ENCODE results near the gene NTN4.

DNA sequence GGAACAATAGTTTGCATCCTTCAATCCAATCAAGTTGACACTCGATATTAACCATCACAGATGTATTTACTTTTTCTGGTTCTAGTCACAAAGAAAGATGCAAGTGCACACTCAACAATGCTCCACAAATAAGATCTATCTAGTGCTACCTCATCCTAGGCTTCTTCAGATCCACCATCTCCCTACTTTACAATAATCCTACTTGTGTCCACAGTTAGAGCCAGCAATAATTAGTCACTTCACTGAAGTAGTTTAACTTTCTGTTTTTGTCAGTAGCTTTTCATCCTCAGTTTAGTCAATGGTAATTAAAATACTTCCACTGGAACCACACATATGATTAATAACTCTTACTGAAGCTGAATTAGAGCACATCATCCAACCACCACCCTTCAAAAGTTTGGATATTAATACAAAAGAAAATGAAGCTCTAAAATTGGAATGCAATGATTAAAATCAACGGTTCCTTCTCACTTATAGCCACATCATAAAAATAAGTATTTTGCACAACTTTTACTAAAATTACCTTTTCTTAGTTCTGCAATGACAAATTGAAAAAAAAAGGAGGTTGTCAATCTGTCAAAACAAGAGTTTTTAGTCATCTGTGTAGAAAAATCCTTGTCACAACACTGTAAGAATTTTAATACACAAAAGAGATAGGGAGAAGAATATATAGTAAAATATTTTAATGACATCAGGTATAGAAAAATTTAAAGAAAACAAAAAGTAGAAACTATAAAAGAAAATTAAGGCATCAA is 39.9 kb upstream of the NTN4 start:
- TF ChIP-seq, protein P1, sequence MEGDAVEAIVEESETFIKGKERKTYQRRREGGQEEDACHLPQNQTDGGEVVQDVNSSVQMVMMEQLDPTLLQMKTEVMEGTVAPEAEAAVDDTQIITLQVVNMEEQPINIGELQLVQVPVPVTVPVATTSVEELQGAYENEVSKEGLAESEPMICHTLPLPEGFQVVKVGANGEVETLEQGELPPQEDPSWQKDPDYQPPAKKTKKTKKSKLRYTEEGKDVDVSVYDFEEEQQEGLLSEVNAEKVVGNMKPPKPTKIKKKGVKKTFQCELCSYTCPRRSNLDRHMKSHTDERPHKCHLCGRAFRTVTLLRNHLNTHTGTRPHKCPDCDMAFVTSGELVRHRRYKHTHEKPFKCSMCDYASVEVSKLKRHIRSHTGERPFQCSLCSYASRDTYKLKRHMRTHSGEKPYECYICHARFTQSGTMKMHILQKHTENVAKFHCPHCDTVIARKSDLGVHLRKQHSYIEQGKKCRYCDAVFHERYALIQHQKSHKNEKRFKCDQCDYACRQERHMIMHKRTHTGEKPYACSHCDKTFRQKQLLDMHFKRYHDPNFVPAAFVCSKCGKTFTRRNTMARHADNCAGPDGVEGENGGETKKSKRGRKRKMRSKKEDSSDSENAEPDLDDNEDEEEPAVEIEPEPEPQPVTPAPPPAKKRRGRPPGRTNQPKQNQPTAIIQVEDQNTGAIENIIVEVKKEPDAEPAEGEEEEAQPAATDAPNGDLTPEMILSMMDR (IDR thresholded peaks at IDR 0.05) = no peak
- no peak for TF ChIP-seq POLR2A (IDR thresholded peaks at IDR 0.05)

Data from esophagus squamous epithelium (tissue), 4 donors.